Thoracic aorta endothelial cell (primary cell): Measurements from ENCODE around the gene B3GALT2. TPM values are rescaled to one million over a fixed set of nuclear protein-coding genes. Genes with fewer than 3 reads are reported as not detected.

Experiments
- small RNA-seq: library from RNA; depleted of rRNA; stranded (forward); fragments of <200 nt; gene quantifications from one replicate; pipeline ENCODE3, GENCODE V24; 2012
- total RNA-seq: library from RNA; depleted of rRNA; stranded (reverse); fragments of >200 nt; gene quantifications from 2 replicates; pipeline ENCODE4 v1.2.3, GENCODE V29; 2012

B3GALT2 gene
- not detected in 2 replicates for total RNA-seq

DNA sequence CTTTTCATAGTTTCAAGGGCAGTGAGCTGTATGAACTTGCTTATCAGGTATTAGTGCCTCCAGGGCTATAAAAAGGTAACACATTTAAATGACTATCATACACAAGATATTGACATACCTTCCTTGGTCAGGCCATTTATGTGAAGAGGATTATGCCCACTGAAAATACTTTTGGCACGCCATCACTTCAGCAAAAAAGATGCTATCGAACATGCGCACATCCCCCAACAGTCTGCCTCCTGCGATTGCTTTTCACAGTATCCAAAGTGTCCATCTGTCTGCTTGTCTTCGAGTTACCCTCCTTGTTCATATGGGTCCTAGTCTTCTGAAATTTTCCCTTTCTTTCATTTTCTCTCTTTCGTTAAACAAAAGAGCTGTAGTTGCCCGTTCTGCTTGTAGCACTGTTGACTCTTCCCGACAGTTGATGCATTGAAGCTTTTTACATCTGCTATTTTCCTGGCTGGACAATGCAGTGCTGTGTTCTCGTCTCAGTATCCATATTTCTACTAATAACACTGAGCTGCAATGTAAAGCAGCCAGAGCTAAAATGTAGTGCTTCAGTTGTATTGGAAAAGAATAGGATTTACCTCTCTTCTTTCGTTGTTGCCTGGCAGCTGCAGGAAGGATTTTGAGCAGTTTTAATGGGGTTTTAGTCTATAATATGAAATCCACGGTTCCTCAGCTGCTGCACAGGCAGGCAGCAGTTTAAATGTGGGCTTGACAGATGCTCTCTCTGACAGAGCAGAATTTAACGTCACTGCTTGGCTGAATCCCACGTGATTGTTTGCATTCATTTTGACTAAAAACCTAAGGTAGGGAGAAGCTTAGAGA lies at the start of gene B3GALT2:
TSS of gene B3GALT2 (minus strand) at position 713 of the 831 bp plus-strand sequence. CDS start 5,051 bp downstream, outside the sequence.

Small RNAs within 50 kb of the gene (small RNA-seq; reads per million reads assigned to genes)
- not detected for gene MIR1278

Other genes starting within 250 kb of the B3GALT2 start
- gene UCHL5, start 127.3 kb downstream of the B3GALT2 start, total RNA-seq: 58.5 and 64.0 TPM in 2 replicates
- gene RO60, start 127.0 kb downstream of the B3GALT2 start, total RNA-seq: 165 and 177 TPM in 2 replicates
- gene GLRX2, start 81.2 kb downstream of the B3GALT2 start, total RNA-seq: 19.3 and 23.8 TPM in 2 replicates
- gene CDC73, start 64.6 kb downstream of the B3GALT2 start, total RNA-seq: 40.4 and 42.5 TPM in 2 replicates